BLaER1 treated with 17β-estradiol and CSF1 and Interleukin-3, amounts not matched to agents 10 nM and 100 nM (cell line): ENCODE data around the gene MOV10.

Source experiments
- H3K27ac ChIP-seq, 11 experiments: shearing (Covaris generic); formaldehyde crosslinking; 2 replicates each; pipeline ENCODE4 v1.8.1; 2022
- H3K27me3 ChIP-seq, 11 experiments: shearing (Covaris generic); formaldehyde crosslinking; 2 replicates each; pipeline ENCODE4 v1.8.1; 2022
- H3K36me3 ChIP-seq, 11 experiments: shearing (Covaris generic); formaldehyde crosslinking; 2 replicates each; pipeline ENCODE4 v1.8.1; 2022
- H3K4me1 ChIP-seq, 10 experiments: shearing (Covaris generic); formaldehyde crosslinking; 2 replicates each; pipeline ENCODE4 v1.8.1; 2022
- H3K4me2 ChIP-seq, 11 experiments: shearing (Covaris generic); formaldehyde crosslinking; 2 replicates each; pipeline ENCODE4 v1.8.1; 2022
- H3K4me3 ChIP-seq, 10 experiments: shearing (Covaris generic); formaldehyde crosslinking; 2 replicates each; pipeline ENCODE4 v1.8.1; 2022
- H3K9ac ChIP-seq, 11 experiments: shearing (Covaris generic); formaldehyde crosslinking; 2 replicates each; pipeline ENCODE4 v1.8.1; 2022
- H3K9me3 ChIP-seq, 11 experiments: shearing (Covaris generic); formaldehyde crosslinking; replicated peaks in 1 of 11; 2 replicates each; pipeline ENCODE4 v1.8.1; 2022
- H4K20me1 ChIP-seq, 11 experiments: shearing (Covaris generic); formaldehyde crosslinking; 2 replicates each; pipeline ENCODE4 v1.8.1; 2022
- Cebpa-rat ChIP-seq, 11 experiments: shearing (Covaris generic); IDR thresholded peaks; 2 replicates each; pipeline ENCODE4 v1.8.1; 2022

MOV10 gene

DNA sequence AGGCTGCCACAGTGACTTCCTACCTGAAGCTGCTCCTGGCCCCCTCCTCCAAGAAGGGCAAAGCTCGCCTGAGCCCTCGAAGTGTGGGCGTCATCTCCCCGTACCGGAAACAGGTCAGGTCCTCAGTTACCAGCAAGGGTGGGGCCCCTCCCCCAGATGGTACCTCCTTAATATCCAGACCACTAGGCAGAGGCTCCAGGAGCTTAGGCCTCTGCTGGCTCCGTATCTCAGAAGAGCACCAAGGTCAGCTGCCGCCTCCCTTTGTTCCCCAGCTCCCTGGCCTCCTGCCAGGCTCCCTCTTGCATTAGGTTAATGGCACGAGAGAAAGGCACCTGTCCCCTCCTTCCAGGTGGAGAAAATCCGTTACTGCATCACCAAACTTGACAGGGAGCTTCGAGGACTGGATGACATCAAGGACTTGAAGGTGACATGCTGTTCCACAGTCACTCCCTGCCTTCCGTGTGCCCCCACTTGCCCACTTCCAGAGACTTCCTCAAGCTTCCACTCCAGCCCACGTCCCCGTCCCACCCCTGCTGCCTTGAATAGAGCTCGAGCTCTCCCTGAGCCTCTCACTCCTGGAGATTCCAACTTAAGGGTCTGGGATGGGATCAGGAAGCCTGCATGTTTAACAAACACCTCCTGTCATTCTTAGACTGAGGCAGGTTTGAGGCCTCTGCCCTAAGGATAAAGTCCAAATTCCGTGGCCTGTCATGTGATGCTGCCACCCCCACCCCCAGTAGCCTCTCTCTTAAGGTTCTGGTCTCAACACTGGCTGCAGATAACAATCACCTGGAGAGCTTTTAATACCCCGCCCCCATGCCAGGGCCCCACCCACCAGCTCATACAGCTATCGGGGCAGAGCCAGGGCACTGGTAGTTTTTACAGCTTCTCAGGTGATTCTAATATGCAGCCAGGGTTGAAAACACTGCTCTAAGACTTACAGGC is 24.2 kb downstream of the MOV10 start:
- TF ChIP-seq Cebpa-rat (IDR thresholded peaks at IDR 0.05): no peak
- Histone ChIP-seq H3K27ac (peak overlapping the region in 7 of 11 experiments; percentile 83 to 92 (median 91); a peak in 13 of 22 replicates), H3K27me3 (no peaks in the 10 kb centered on the region)

GRCh38 chr1:112699425-112700144 is 25.1 kb downstream of the MOV10 start:
- H3K27me3 ChIP-seq: no peaks in the 10 kb centered on the region
- peaks cover 61 to 81% (median 70%) of the 10 kb centered on the region in 10 experiments for H3K4me1 ChIP-seq
- peaks cover 0 to 23% (median 5%) of the 10 kb centered on the region in 11 experiments; a peak in 8 of 22 replicates for H4K20me1 ChIP-seq
- H3K27ac ChIP-seq: peak overlapping the region in 10 of 11 experiments; percentile 78 to 92 (median 86); a peak in 21 of 22 replicates
- peaks cover 50 to 78% (median 59%) of the 10 kb centered on the region in 11 experiments for H3K36me3 ChIP-seq
- H3K4me2 ChIP-seq: peak overlapping the region; percentile 87 to 100 (median 95)
- TF ChIP-seq Cebpa-rat (IDR thresholded peaks at IDR 0.05): no peak
- peak overlapping the region; percentile 46 to 82 (median 74); a peak in 21 of 22 replicates for H3K9ac ChIP-seq
- no peaks in the 10 kb centered on the region for H3K9me3 ChIP-seq
- H3K4me3 ChIP-seq: peak overlapping the region in 6 of 10 experiments; percentile 26 to 56 (median 40); a peak in 9 of 20 replicates

More for the DNA sequence above, 24.2 kb downstream of the MOV10 start:
- H3K4me1 ChIP-seq: peaks cover 52 to 72% (median 61%) of the 10 kb centered on the region in 10 experiments
- H3K9me3 ChIP-seq: no peaks in the 10 kb centered on the region
- peaks cover 0 to 20% (median 0%) of the 10 kb centered on the region in 11 experiments; a peak in 6 of 22 replicates for H4K20me1 ChIP-seq
- peaks cover 60 to 87% (median 67%) of the 10 kb centered on the region in 11 experiments for H3K36me3 ChIP-seq
- peak overlapping the region in 5 of 11 experiments; percentile 16 to 78 (median 74); a peak in 4 of 22 replicates for H3K9ac ChIP-seq
- H3K4me3 ChIP-seq: no peak overlapping the region
- peak overlapping the region in 9 of 11 experiments; percentile 92 to 100 (median 97); a peak in 11 of 22 replicates for H3K4me2 ChIP-seq

DNA sequence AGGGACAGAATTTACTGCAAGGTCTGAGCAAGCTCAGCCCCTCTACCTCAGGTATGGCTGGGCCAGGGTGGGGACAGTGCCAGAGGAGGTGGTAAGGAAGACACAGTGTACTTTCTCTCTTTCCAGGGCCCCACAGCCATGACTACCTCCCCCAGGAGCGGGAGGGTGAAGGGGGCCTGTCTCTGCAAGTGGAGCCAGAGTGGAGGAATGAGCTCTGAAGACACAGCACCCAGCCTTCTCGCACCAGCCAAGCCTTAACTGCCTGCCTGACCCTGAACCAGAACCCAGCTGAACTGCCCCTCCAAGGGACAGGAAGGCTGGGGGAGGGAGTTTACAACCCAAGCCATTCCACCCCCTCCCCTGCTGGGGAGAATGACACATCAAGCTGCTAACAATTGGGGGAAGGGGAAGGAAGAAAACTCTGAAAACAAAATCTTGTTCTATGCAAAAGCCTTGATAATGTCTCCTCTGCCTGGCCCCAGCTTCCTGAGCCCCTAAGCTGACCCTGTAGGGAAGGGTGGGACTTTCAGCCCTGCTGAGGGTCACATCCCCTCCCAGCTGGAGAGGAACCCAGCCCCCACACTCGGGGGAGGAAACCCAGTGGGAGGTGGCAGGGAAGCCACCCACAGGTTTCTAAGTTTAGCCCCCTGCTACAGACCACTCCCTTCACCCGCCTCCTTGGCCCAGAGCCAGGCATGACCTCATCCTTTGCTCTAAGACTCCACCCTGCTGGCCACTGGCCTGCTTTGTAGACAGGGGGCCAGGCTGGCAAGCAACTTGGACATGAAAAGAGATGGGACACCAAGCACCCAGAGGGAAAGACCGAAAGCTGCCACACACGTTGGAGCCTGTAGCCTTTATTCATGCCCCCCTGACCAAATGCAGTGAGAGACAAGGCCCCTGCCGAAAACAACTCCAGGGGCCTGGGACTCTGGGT is 26.1 kb downstream of the MOV10 start:
- Histone ChIP-seq H3K9me3 (no peaks in the 10 kb centered on the region), H3K4me2 (peak overlapping the region; percentile 87 to 100 (median 95)), H3K4me3 (peak overlapping the region in 9 of 10 experiments; percentile 19 to 56 (median 40); a peak in 16 of 20 replicates), H3K9ac (peak overlapping the region; percentile 46 to 82 (median 74)), H3K27ac (peak overlapping the region; percentile 62 to 92 (median 86)), H3K36me3 (peaks cover 40 to 68% (median 49%) of the 10 kb centered on the region in 11 experiments), H3K4me1 (peaks cover 71 to 91% (median 77%) of the 10 kb centered on the region in 10 experiments), H4K20me1 (peaks cover 0 to 27% (median 7%) of the 10 kb centered on the region in 11 experiments; a peak in 8 of 22 replicates), H3K27me3 (no peaks in the 10 kb centered on the region)
- TF ChIP-seq Cebpa-rat (IDR thresholded peaks at IDR 0.05): no peak

- peak overlapping the region in 9 of 10 experiments; percentile 19 to 56 (median 40); a peak in 14 of 20 replicates for H3K4me3 ChIP-seq
- no peak for TF ChIP-seq Cebpa-rat (IDR thresholded peaks at IDR 0.05)
- H3K4me1 ChIP-seq: peaks cover 77 to 98% (median 84%) of the 10 kb centered on the region in 10 experiments
- no peaks in the 10 kb centered on the region for H3K27me3 ChIP-seq
- H3K4me2 ChIP-seq: peak overlapping the region; percentile 87 to 100 (median 95)
- H3K9ac ChIP-seq: peak overlapping the region; percentile 46 to 82 (median 74)
- H3K36me3 ChIP-seq: peaks cover 31 to 59% (median 41%) of the 10 kb centered on the region in 11 experiments
- H4K20me1 ChIP-seq: peaks cover 0 to 27% (median 7%) of the 10 kb centered on the region in 11 experiments; a peak in 8 of 22 replicates
- H3K27ac ChIP-seq: peak overlapping the region; percentile 62 to 92 (median 86)
- no peaks in the 10 kb centered on the region for H3K9me3 ChIP-seq
Observed at GRCh38 chr1:112701227-112702066, 27.0 kb downstream of the MOV10 start.

DNA sequence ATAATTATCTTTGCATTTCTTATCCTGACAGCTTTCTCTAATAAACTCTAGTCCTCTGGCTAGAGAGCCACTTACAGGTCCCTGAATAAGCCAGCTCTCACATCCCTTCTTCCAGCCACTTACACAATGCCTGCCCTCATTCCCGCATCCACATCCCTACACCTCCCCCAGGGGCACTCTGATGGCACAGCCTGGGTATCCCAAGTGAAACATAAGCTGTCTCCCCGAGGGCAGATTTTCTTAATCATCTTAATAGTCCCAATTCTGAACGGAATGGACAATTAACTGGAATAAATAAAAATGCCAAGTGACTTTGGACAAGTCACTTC is 27.6 kb downstream of the MOV10 start:
- no peak for TF ChIP-seq Cebpa-rat (IDR thresholded peaks at IDR 0.05)

GRCh38 chr1:112702420-112703261 is 28.2 kb downstream of the MOV10 start:
- Histone ChIP-seq H3K9me3 (no peaks in the 10 kb centered on the region), H3K9ac (peak overlapping the region; percentile 16 to 82 (median 72); a peak in 14 of 22 replicates), H3K4me3 (peak overlapping the region in 2 of 10 experiments; percentile 12 to 29; a peak in 3 of 20 replicates), H3K4me1 (peaks cover 78 to 91% (median 89%) of the 10 kb centered on the region in 10 experiments), H4K20me1 (peaks cover 0 to 27% (median 7%) of the 10 kb centered on the region in 11 experiments; a peak in 8 of 22 replicates), H3K27ac (peak overlapping the region in 9 of 11 experiments; percentile 78 to 92 (median 87); a peak in 17 of 22 replicates), H3K4me2 (peak overlapping the region; percentile 87 to 100 (median 95)), H3K36me3 (peaks cover 23 to 47% (median 34%) of the 10 kb centered on the region in 11 experiments; a peak in 21 of 22 replicates), H3K27me3 (no peaks in the 10 kb centered on the region)
- TF ChIP-seq Cebpa-rat (IDR thresholded peaks at IDR 0.05): no peak

More for the DNA sequence above, 27.6 kb downstream of the MOV10 start:
- Histone ChIP-seq H3K4me3 (peak overlapping the region in 3 of 10 experiments; percentile 40 to 56 (median 41); a peak in 5 of 20 replicates), H3K36me3 (peaks cover 26 to 53% (median 36%) of the 10 kb centered on the region in 11 experiments), H4K20me1 (peaks cover 0 to 27% (median 7%) of the 10 kb centered on the region in 11 experiments; a peak in 8 of 22 replicates), H3K9ac (peak overlapping the region; percentile 46 to 82 (median 74); a peak in 17 of 22 replicates), H3K9me3 (no peaks in the 10 kb centered on the region), H3K27me3 (no peaks in the 10 kb centered on the region), H3K4me1 (peaks cover 77 to 92% (median 85%) of the 10 kb centered on the region in 10 experiments), H3K27ac (peak overlapping the region; percentile 62 to 92 (median 86); a peak in 20 of 22 replicates), H3K4me2 (peak overlapping the region; percentile 87 to 100 (median 95))
